AG10803 (cell line): ENCODE results near the gene SDR9C7.
"Not testable (repeated sequence)": the region's sequence is repeated elsewhere in the genome, so short reads cannot be mapped to it uniquely, and the experiment has no call there.

ENCODE experiments used
- DNase-seq: peaks from one replicate; pipeline ENCODE4 v3.0.0; 2010; ENCODE audit warnings: low read depth
- H3K4me3 ChIP-seq: 2 replicates; pipeline ENCODE4 v1.5.1; 2011; ENCODE audit warnings: mild to moderate bottlenecking, low read length, control low read depth
- CTCF ChIP-seq: conservative IDR thresholded peaks from 2 replicates; pipeline ENCODE4 v1.5.1; 2011; ENCODE audit warnings: mild to moderate bottlenecking, low read length, control low read depth, inconsistent platforms

Gene SDR9C7

DNA sequence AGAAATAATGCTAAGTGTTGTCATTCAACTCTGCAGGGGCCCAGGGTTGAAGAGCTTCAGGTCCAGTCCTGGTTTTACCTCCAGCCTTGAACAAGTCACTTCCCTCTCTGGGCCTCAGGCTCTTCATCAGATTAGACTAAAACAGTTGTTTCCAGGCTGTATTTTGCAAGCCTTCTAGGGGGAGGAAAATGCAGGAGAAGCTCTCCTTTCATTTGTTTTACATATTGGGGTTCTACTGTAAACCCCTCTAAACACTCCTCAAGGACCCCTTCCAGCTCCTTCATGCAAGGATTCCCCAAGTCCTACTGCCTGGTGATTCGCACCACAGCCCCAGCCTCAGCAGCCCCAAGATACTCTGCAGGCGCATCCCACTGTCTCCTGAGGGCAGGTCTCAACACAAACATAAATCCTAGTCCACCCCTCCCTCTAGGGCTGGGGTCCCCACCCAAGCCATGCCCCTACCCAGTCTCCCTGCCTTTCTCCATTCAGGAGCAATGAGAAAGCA lies 2.7 kb downstream of the SDR9C7 start:
- no peak for TF ChIP-seq CTCF
- DNase-seq = peak; percentile 71
- H3K4me3 ChIP-seq = no peak overlapping the region

GRCh38 chr12:56930241-56930640 lies 4.0 kb downstream of the SDR9C7 start:
- H3K4me3 ChIP-seq = no peak overlapping the region
- TF ChIP-seq CTCF = no peak
- no peak for DNase-seq

DNA sequence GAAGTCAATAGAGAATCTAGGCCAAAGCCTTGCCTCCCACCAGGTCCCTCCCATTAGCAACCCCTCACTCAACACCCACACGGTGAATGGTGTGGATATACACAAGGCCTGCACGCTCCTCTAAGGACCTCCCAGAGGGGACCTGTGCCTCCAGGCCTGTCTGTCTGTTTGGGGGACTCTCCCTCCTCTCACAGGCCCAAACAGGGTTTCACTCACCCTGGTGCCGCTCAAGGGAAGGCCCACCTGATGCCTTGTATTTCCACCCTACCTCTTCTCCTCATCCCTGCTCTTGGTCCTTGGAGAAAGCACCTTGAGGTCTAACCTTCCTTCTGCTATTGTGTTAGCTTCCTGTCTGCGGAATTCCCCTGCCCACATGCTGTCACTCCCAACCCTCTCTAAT lies 4.4 kb downstream of the SDR9C7 start:
- no peak for DNase-seq
- H3K4me3 ChIP-seq = no peak overlapping the region
- TF ChIP-seq CTCF = no peak

- no peak overlapping the region for H3K4me3 ChIP-seq
- TF ChIP-seq CTCF = no peak
- peak; percentile 33 for DNase-seq
Measured at GRCh38 chr12:56928262-56928661, 5.9 kb downstream of the SDR9C7 start.

DNA sequence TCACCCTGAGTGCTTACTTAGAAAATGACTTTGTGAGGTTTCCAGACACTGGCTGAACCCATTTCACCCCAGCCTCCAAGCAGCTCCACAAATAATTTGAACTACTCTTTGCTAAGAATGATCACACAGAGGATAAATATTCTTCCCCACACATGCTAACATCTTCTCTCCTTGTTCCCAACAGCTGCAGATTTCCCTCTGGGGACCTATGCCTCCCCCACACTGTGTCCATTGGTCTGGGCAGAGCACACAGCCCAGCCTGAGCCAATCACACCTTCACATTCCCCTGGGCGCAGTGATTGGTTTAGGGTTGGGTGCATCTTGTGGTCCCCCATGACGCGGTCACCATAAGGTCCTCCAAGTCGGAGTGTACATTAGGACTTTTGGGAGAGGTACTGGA lies 6.9 kb downstream of the SDR9C7 start:
- H3K4me3 ChIP-seq = no peak overlapping the region
- no peak for TF ChIP-seq CTCF
- DNase-seq = no peak

DNA sequence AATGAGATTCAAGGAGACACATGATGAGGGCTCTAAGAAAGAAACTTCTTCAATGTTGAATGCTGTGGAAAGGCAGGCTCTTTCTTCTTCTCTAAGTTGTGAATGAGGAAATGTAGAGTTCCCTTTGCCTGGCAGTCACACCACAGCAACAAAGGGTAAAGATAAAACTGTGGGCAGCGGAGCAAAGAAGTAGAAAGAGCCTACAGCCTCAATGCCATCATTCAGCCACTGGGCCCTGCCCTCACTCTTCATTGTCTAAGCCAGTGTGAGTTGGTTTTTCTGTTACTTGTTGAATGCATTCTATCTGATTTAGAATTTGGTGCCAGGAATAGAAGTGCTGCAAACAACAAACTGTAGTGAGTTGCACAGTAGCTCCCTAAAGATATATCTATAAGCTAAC lies 12.2 kb downstream of the SDR9C7 start:
- TF ChIP-seq CTCF = no peak
- no peak for DNase-seq
- no peak overlapping the region for H3K4me3 ChIP-seq

GRCh38 chr12:56921346-56921745 lies 12.9 kb downstream of the SDR9C7 start:
- no peak for DNase-seq

DNA sequence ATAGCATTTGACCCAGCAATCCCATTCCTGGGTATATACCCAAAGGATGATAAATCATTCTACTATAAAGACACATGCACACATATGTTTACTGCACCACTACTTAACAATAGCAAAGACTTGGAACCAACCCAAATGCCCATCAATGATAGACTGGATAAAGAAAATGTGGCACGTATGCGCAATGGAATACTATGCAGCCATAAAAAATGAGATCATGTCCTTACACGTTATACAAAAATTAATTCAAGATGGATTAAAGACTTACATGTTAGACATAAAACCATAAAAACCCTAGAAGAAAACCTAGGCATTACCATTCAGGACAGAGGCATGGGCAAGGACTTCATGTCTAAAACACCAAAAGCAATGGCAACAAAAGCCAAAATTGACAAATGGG lies 16.1 kb downstream of the SDR9C7 start:
- not testable (repeated sequence) for H3K4me3 ChIP-seq, DNase-seq

More at GRCh38 chr12:56921346-56921745, 12.9 kb downstream of the SDR9C7 start:
- no peak overlapping the region for H3K4me3 ChIP-seq
- no peak for TF ChIP-seq CTCF
